KBM-7 (cell line): ENCODE measurements around the gene GHSR.

Experiments used
- DNase-seq: peaks from one replicate; pipeline ENCODE4 v3.0.0-alpha.2; 2015
- in situ Hi-C: fragments of 300-500 bp; cut with MboI; formaldehyde crosslinking; loops from 2 replicates; pipeline ENCODE4 v1.14.3; 2020; ENCODE audit warnings: low sequenced_read_pairs, low pct_unique_long_range_greater_than_20kb, mixed read lengths

The GHSR gene

GRCh38 chr3:172442606-172443005 lies 5.7 kb downstream of the GHSR start:
- DNase-seq: no peak
- in situ Hi-C loops: no loop called here

GRCh38 chr3:172441581-172441980 lies 6.7 kb downstream of the GHSR start:
- in situ Hi-C loops: no loop called here
- no peak for DNase-seq

GRCh38 chr3:172438186-172438585 lies 10.1 kb downstream of the GHSR start:
- in situ Hi-C loops: no loop called here
- no peak for DNase-seq

- in situ Hi-C loops: no loop called here
- no peak for DNase-seq
Measured at GRCh38 chr3:172437713-172438112, 10.5 kb downstream of the GHSR start.

- in situ Hi-C loops: no loop called here
- peak; percentile 17 for DNase-seq
Measured at GRCh38 chr3:172415323-172415722, 32.9 kb downstream of the GHSR start.

GRCh38 chr3:172411478-172411947 lies 36.7 kb downstream of the GHSR start:
- in situ Hi-C loops: no loop called here
- DNase-seq: no peak

- DNase-seq: no peak
- in situ Hi-C loops: no loop called here
Measured at GRCh38 chr3:172410702-172411477, 37.4 kb downstream of the GHSR start.

GRCh38 chr3:172407872-172408271 lies 40.4 kb downstream of the GHSR start:
- DNase-seq: no peak
- in situ Hi-C loops: no loop called here

- no peak for DNase-seq
- in situ Hi-C loops: no loop called here
Measured at GRCh38 chr3:172405914-172406313, 42.3 kb downstream of the GHSR start.

GRCh38 chr3:172404237-172404962 lies 43.9 kb downstream of the GHSR start:
- in situ Hi-C loops: no loop called here
- DNase-seq: no peak

- in situ Hi-C loops: no loop called here
- no peak for DNase-seq
Measured at GRCh38 chr3:172402892-172403643, 45.2 kb downstream of the GHSR start.

GRCh38 chr3:172402090-172402489 lies 46.2 kb downstream of the GHSR start:
- in situ Hi-C loops: no loop called here
- DNase-seq: no peak

- in situ Hi-C loops: no loop called here
- DNase-seq: no peak
Measured at GRCh38 chr3:172398484-172398883, 49.8 kb downstream of the GHSR start.

GRCh38 chr3:172397716-172398405 lies 50.4 kb downstream of the GHSR start:
- in situ Hi-C loops: no loop called here
- DNase-seq: no peak

- in situ Hi-C loops: no loop called here
Measured at GRCh38 chr3:172396400-172396799, 51.9 kb downstream of the GHSR start.

GRCh38 chr3:172394692-172395091 lies 53.6 kb downstream of the GHSR start:
- in situ Hi-C loops: no loop called here
- no peak for DNase-seq

More at GRCh38 chr3:172396400-172396799, 51.9 kb downstream of the GHSR start:
- no peak for DNase-seq
